Nephron progenitor cell (in vitro differentiated cells): ENCODE data around the gene RARG.

Experiments
- DNase-seq: peaks from one replicate; pipeline ENCODE4 v3.0.0; 2021
- H3K27ac Mint-ChIP-seq: 2 replicates; pipeline ENCODE4 v1.8.0; 2021; ENCODE audit warnings: mild to moderate bottlenecking, moderate library complexity, mixed read lengths
- H3K27me3 Mint-ChIP-seq: 2 replicates; pipeline ENCODE4 v1.8.0; 2021; ENCODE audit warnings: mild to moderate bottlenecking, low read depth, mixed read lengths; ENCODE audit not compliant: poor library complexity
- H3K36me3 Mint-ChIP-seq: 2 replicates; pipeline ENCODE4 v1.8.0; 2021; ENCODE audit warnings: low read depth, mixed read lengths
- H3K4me1 Mint-ChIP-seq: 2 replicates; pipeline ENCODE4 v1.8.0; 2021; ENCODE audit warnings: mixed read lengths
- H3K4me3 Mint-ChIP-seq: 2 replicates; pipeline ENCODE4 v1.8.0; 2021; ENCODE audit warnings: mild to moderate bottlenecking, moderate library complexity, mixed read lengths
- H3K9me3 Mint-ChIP-seq: 2 replicates; pipeline ENCODE4 v1.8.0; 2021; ENCODE audit warnings: mild to moderate bottlenecking, moderate library complexity, mixed read lengths
- TF ChIP-seq, protein P1 (sequence below): fragments of 200-600 bp; sonication (generic); IDR thresholded peaks from 2 replicates; pipeline ENCODE4 v1.5.0; 2021; ENCODE audit warnings: antibody characterized with exemption

The RARG gene

DNA sequence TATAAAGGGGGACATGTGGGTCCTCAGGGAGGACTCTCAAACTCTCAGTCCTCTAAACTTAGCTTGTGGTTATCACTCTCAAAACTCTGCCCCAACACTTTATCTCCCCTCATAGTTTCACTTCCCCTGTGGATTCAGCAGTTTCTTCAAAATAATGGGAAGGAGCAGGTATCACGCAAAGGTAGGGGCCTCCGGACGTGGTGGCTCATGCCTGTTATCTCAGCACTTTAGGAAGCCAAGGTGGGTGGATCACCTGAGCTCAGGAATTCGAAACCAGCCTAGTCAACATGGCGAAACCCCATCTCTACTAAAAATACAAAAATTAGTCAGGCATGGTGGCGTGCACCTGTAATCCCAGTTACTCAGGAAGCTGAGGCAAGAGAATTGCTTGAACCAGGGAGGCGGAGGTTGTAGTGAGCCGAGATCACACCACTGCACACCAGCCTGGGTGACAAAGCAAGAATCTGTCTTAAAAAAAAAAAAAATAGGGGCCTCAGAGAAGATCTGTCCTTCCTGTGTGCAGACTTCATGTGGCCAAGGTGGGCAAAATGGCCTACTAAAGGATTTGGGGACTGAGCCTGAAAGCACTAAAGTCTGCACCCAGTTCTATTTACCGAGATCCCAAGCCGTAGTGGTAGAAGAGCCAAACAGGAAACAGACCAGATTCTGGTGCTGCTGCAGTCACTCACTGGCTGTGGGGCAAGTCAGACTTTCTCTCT is 31.4 kb downstream of the RARG start:
- Mint-ChIP-seq H3K4me3 (no peak overlapping the region), H3K27me3 (peaks cover 51% of the 10 kb centered on the region)

DNA sequence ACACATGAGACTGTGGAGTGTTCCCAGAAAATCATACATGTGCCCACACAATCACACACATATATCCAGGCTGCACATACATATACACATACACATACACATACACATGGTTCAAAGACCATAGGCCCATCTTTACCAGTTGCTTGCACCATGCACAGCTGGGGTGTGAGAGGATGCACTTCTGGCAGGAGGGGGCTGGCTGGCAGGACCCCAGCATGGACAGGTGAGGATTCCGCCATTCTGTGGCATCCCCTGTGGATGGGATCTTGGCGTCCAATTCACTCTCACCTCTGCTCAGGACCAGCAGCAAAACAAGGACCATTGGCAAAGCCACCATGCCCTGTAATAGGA is 31.9 kb downstream of the RARG start:
- peaks cover 5% of the 10 kb centered on the region for H3K4me1 Mint-ChIP-seq
- H3K27me3 Mint-ChIP-seq, result peaks cover 52% of the 10 kb centered on the region
- H3K4me3 Mint-ChIP-seq, result no peak overlapping the region
- H3K9me3 Mint-ChIP-seq, result no peaks in the 10 kb centered on the region
- no peak for DNase-seq
- TF ChIP-seq, protein P1, sequence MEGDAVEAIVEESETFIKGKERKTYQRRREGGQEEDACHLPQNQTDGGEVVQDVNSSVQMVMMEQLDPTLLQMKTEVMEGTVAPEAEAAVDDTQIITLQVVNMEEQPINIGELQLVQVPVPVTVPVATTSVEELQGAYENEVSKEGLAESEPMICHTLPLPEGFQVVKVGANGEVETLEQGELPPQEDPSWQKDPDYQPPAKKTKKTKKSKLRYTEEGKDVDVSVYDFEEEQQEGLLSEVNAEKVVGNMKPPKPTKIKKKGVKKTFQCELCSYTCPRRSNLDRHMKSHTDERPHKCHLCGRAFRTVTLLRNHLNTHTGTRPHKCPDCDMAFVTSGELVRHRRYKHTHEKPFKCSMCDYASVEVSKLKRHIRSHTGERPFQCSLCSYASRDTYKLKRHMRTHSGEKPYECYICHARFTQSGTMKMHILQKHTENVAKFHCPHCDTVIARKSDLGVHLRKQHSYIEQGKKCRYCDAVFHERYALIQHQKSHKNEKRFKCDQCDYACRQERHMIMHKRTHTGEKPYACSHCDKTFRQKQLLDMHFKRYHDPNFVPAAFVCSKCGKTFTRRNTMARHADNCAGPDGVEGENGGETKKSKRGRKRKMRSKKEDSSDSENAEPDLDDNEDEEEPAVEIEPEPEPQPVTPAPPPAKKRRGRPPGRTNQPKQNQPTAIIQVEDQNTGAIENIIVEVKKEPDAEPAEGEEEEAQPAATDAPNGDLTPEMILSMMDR, result no peak
- no peaks in the 10 kb centered on the region for H3K36me3 Mint-ChIP-seq
- no peak overlapping the region for H3K27ac Mint-ChIP-seq

More for the DNA sequence above, 31.4 kb downstream of the RARG start:
- Mint-ChIP-seq H3K36me3 (no peaks in the 10 kb centered on the region), H3K4me1 (peaks cover 5% of the 10 kb centered on the region), H3K9me3 (no peaks in the 10 kb centered on the region), H3K27ac (no peak overlapping the region)
- no peak for DNase-seq
- TF ChIP-seq, protein P1, result no peak

DNA sequence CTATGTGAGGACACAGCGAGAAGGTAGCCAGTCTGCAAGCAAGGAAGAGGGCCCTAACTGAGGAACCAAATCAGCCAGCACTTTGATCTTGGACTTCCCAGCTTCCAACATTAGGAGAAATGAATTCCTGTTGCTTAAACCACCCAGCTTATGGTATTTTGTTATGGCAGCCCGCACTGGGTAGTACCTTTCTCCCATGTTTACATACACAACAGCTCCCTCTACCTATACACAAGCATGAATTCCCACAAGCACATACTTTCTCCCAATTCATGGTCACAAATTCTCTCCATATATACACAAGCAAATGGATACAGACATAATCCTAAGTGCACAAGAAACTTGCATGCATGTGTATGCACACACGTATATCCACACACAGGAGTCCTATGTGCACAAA is 32.3 kb downstream of the RARG start:
- Mint-ChIP-seq H3K27ac (no peak overlapping the region), H3K9me3 (no peaks in the 10 kb centered on the region), H3K27me3 (peaks cover 52% of the 10 kb centered on the region), H3K4me3 (no peak overlapping the region), H3K36me3 (no peaks in the 10 kb centered on the region), H3K4me1 (peaks cover 5% of the 10 kb centered on the region)
- DNase-seq, result no peak
- TF ChIP-seq, protein P1, result no peak

DNA sequence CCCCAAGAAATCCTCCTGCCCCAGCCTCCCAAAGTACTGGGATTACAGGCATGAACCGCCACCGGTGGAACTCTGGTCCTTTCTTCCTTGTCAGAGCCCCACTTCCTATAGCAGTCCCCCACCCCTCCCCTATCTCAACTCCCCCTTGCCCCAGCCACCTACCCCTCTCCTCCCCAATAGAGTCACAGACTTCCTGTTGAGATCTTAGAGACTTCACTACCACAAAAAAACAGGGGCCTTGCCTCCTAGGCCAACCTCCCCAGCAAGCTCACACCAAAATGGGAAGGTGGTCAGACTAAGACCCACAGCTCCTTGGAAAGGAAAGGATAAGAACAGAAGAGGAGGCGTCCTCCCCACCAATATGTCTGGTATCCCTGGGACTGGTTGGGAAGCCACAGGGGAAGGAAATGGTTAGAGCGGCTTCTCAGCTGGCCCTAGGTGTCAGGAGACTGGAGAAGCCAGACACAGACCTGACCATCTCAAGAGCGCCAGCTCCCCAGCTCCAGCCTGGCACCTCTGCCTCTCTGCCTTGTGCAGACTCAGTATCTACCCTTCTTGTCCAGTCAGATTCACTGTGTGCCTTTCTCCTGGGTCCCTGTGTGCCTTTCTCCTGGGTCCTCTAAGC is 33.4 kb downstream of the RARG start:
- Mint-ChIP-seq H3K27ac (no peak overlapping the region), H3K4me1 (peaks cover 5% of the 10 kb centered on the region), H3K4me3 (no peak overlapping the region), H3K9me3 (no peaks in the 10 kb centered on the region), H3K36me3 (no peaks in the 10 kb centered on the region), H3K27me3 (peaks cover 52% of the 10 kb centered on the region)
- no peak for DNase-seq
- TF ChIP-seq, protein P1, result no peak

DNA sequence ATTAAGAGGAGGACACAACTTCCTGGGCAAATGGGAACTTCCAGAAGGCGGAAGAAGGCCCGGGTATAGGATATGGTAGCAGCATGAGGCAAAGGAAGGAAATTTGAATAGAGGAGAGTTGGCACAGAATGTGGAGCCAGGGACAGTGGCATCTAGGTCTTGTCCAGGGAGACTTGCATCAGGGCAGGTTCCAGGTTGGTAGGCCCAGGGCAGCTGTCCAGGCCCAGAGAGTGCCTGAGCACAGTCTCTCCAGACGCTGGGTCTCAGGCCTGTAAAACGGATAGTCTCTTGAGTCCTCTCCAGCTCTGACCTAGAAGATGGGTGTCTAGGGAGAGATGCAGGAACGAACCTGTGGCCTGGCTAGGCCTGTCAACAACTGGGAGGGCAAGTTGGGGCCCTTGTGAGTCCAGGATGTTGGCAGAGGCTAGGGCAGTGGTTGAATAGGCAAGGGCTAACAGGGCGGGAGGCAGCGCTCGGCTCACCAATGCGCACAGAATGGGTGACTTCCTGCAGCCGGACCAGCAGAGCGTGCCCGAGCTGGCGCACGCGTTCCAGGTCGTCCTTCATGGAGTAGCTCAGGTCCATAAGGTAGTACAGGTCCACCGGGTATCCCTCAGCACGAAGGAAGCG is 34.9 kb downstream of the RARG start:
- H3K27ac Mint-ChIP-seq, result peak overlapping the region; percentile 25
- no peak for DNase-seq
- TF ChIP-seq, protein P1, result no peak
- H3K4me3 Mint-ChIP-seq, result no peak overlapping the region
- no peaks in the 10 kb centered on the region for H3K36me3 Mint-ChIP-seq
- H3K9me3 Mint-ChIP-seq, result no peaks in the 10 kb centered on the region
- peaks cover 52% of the 10 kb centered on the region for H3K27me3 Mint-ChIP-seq
- H3K4me1 Mint-ChIP-seq, result peaks cover 5% of the 10 kb centered on the region
